HG03045 (cell line): ENCODE results near the gene FBN2.

Experiments
- ATAC-seq: cut with Tn5 transposase; IDR thresholded peaks from one replicate; pipeline ENCODE4 v1.9.1; 2021; ENCODE audit warnings: mild to moderate bottlenecking, moderate library complexity; ENCODE audit not compliant: unreplicated experiment

FBN2 gene

GRCh38 chr5:128376577-128376976 lies 161.5 kb downstream of the FBN2 start:
- no peak for ATAC-seq

DNA sequence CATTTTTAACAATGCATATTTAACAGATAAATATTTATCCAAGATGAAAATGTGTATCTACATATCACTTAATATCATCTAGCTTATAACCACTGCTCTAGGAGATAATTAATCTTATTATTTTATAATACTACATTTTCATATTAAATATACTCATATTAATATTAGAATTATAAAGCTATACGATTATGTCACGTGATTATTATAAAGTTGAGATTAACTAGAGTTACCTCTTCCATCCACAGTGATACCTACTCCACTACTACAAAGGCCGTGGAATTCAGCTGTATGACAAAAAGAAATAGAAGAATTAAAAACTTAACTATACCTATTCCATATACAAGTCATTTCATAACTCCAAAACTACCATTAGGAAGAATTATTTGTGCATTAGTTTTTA lies 171.9 kb downstream of the FBN2 start:
- ATAC-seq = no peak

DNA sequence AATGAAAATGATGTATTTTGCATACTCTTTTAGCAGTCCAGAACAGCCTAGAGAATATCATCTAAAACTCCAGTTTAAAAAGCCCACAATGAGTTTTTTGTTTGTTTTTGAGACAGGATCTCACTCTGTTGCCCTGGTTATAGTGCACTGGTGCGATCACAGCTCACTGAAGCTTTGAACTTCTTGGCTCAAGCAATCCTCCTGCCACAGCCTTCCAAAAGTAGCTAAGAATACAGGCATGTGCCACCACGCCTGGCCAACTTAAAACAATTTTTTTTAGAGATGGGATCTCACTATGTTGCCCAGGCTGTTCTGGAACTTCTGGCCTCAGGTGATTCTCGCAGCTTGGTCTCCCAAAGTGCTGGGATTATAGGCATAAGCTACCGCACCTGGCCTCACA lies 175.7 kb downstream of the FBN2 start:
- no peak for ATAC-seq

- ATAC-seq = no peak
These were observed 179.2 kb downstream of the FBN2 start for GRCh38 chr5:128358826-128359225.

DNA sequence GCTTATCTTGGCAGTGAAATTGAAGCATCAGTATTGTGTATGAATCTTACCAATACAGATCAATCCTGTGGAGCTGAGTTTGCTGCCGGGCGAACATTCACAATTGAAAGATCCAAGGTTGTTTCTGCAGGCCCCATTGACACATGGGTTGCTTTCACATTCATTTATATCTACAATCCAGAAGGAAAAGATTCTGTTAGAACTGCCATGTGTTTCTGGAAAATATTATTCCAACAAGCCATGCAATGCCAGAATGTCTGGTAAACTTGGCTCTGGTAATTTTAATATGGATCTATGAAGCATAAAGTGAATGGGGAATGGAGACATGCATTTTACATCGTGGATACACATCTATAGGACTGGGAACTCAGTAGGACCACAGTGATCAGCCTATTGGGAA lies 180.8 kb downstream of the FBN2 start:
- ATAC-seq = no peak

- no peak for ATAC-seq
These were observed 182.1 kb downstream of the FBN2 start for GRCh38 chr5:128355961-128356360.

- no peak for ATAC-seq
These were observed 184.5 kb downstream of the FBN2 start for GRCh38 chr5:128353441-128354107.

- ATAC-seq = no peak
These were observed 187.3 kb downstream of the FBN2 start for GRCh38 chr5:128350705-128351104.

DNA sequence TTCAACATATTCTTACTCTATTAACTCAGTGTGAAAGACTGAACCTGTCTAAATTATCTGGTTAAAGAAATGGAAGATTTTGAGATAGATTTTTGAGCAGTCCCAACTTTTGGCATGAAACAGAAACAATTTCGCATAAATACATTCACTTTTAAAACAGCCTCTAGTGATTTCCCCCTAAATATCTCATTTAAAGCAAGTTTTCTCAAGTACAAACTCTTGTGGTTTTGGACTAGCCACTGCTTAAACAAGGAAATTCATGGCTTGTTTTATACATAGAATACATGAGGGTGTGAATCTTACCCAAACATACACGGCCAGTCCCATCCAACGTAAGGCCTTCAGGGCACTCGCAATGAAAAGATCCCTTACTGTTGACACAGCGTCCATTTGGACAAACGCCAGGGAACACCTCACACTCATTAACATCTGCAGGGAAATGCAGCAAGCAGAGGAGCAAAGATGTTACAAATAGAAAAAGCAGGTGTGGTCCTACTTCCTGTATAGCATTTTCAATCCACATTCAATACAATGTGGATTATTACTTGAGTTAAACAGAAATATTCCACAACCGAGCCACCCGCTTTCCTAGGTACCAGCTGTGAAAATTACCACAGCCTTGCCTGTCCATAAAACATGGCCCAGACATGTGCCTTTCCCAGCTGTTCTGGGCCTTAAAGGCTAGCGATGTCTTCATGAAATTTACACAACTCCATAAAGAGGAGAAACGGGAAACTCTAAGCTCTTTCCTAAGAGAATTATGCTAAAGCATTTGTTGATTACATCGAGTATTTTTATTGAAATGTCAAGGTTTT lies 188.8 kb downstream of the FBN2 start:
- ATAC-seq = no peak

DNA sequence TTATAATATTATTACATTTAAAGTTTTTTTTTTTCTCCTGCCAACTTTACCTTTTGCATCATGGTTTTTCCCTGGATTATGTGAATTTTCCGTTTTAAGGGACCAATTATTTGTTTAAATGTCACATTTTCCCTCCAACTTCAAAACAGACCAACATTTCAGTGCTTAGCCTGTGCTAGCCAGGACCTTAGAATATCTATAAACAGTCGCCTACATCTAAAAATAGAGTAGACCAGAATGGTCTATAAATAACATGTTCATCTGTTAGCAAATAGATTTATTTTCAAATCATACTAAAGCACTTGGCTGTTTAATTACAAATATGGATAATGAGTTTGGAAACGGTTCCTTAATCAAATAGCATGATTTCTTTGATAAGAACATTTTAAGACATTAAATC lies 192.0 kb downstream of the FBN2 start:
- ATAC-seq = no peak

DNA sequence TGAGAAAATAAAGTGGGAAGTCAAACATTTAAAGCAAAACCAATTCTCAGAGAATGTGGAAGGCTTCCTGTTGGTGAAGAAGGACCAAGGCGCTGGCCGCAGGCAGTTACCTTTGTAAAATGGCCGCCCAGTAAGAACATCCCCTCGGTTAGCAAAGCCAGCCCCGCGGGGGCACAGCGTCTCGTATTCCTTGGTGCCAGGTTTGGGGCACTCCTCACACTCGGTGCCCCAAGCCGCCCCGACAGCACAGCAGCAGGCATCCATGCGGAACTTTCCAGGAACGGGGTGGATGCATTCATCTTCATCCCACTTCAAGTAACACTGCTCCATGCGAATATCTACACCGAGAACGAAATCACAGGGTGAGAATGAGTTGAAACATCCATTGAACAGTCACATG lies 192.8 kb downstream of the FBN2 start:
- no peak for ATAC-seq

- no peak for ATAC-seq
These were observed 194.9 kb downstream of the FBN2 start for GRCh38 chr5:128343168-128343567.

GRCh38 chr5:128341056-128341455 lies 197.0 kb downstream of the FBN2 start:
- ATAC-seq = no peak

GRCh38 chr5:128340648-128341047 lies 197.4 kb downstream of the FBN2 start:
- ATAC-seq = no peak

GRCh38 chr5:128339585-128339984 lies 198.5 kb downstream of the FBN2 start:
- no peak for ATAC-seq

DNA sequence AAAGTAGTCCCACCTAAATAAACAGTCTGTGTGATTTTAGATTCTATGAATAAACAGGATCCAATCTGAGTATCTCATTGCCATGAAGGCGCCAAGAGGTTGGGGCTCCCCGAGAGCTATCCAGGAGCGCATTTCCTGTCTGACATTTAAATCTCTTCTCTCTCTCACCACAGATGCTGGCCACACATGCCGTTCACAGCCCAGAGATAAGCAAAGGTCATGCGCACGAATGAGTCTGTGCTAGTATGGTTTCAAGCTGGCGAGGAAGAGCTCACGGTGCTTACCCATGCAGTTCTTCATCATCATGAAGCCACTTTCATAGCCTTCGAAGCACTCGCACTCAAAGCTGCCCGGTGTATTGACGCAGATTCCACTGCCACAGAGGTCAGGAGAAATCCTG lies 199.4 kb downstream of the FBN2 start:
- ATAC-seq = no peak

- no peak for ATAC-seq
These were observed 202.7 kb downstream of the FBN2 start for GRCh38 chr5:128335339-128335738.

- ATAC-seq = no peak
These were observed 203.9 kb downstream of the FBN2 start for GRCh38 chr5:128334010-128334716.

- ATAC-seq = no peak
These were observed 206.8 kb downstream of the FBN2 start for GRCh38 chr5:128331261-128331660.

DNA sequence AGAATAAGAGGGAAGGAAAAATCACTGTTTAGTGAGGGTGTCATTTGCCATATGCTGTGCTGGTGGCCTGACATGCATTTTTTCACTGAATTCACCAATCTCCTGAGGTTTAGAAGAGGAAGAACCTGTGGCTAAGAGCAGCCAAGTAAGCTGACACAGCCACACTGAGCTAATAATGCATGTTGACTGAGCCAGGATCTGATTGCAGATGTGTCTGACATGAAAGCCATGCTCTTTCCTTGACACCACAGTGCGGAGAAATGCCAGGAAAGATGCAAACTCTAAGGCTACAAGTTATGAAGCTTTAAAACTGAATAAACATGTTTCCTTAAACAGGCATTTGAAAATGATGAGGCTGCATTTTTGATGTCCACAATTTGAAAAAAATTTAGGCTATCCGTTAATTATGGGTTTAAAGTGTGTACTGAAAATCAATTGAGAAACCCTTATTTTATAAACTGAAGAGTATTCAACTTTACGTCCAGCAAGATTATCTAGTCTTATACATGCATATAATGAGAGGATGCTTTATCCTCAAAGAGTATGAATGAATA lies 208.6 kb downstream of the FBN2 start:
- ATAC-seq = no peak

DNA sequence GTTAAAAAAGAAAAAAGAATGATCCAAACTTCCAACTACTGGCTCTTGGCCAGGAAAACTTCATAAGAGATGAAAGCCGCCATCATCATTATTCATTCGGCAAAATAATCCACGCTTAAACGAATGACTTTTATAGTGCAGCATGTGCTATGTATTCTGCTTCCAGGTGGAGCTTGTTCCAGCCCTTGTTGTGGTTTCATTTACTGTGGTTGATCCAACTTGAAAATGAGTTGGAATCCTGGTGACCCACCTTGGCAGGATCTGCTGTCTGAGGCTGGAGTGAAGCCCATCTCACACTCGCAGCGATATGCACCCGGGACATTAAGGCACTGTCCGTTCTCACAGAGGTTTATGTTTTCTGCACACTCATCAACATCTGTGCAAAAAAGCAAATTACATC lies 209.6 kb downstream of the FBN2 start:
- no peak for ATAC-seq

DNA sequence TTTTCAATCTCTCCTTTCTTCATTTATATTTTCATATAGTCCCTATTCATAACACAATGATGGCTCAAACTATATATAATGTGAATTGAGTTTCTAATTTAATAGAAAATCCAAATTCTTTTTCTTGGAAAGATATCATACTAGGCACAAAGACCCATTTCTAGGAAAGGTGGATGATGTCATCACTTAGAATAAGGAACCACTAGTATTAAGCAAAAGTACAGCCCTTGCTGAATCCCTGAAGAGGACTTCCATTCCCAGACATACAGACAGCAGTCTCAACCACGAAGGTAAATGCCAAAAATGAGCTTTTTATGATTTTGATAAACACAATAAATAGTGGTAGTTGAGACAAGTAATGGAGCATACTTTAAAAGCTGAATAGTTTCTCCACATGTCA lies 210.0 kb downstream of the FBN2 start:
- ATAC-seq = no peak
